HepG2 (cell line): ENCODE results near the gene PTPN14. TPM values are rescaled to one million over a fixed set of nuclear protein-coding genes. Genes with fewer than 3 reads are reported as not detected.

Experiments used
- CHCHD3 ChIP-seq: sonication (generic); formaldehyde crosslinking; IDR thresholded peaks from 2 replicates; pipeline ENCODE4 v1.8.0; 2022; ENCODE audit warnings: mild to moderate bottlenecking, missing genetic modification reagents, moderate library complexity
- HNRNPLL ChIP-seq: fragments of 200-400 bp; formaldehyde crosslinking; IDR thresholded peaks from 2 replicates; pipeline ENCODE4 v1.6.1; 2017; ENCODE audit warnings: mild to moderate bottlenecking, low read depth, low read length; ENCODE audit not compliant: poor library complexity, severe bottlenecking
- MTF2 ChIP-seq: sonication (generic); formaldehyde crosslinking; IDR thresholded peaks from 2 replicates; pipeline ENCODE4 v1.5.0; 2020; ENCODE audit warnings: missing genetic modification reagents, borderline replicate concordance
- NR2F2 ChIP-seq: IDR thresholded peaks from 2 replicates; pipeline ENCODE4 v1.6.1; 2012; ENCODE audit warnings: low read depth, inconsistent platforms, borderline replicate concordance
- polyA plus RNA-seq, 8 experiments: library from polyadenylated mRNA; depleted of rRNA in 3 of 8; stranded (reverse) in 7 of 8; unstranded in 1 of 8; fragments of >200 nt; fragmentation: Illumina TruSeq in 4 of 8; extraction: Trizol in 4 of 8; gene quantifications; 2 replicates each; pipeline versions ENCODE4 v1.2.1 to v1.2.3, GENCODE V29; 2011 to 2016; ENCODE audit warnings: low read depth in 4 of 8, missing spikeins in 1 of 8, mixed read lengths in 1 of 8; ENCODE audit not compliant: insufficient read depth in 1 of 8
- total RNA-seq, 5 experiments: library from RNA; depleted of rRNA; stranded (reverse); fragments of >200 nt; fragmentation: Illumina TruSeq; extraction: Trizol; gene quantifications; 2 replicates each; pipeline ENCODE4 v1.2.3, GENCODE V29; 2016; ENCODE audit warnings: low read depth in 1 of 5
- TF ChIP-seq, protein P1 (sequence below): sonication (generic); formaldehyde crosslinking; IDR thresholded peaks from 2 replicates; pipeline ENCODE4 v1.5.0; 2020; ENCODE audit warnings: missing genetic modification reagents
- TF ChIP-seq, protein P2 (sequence below): sonication (generic); formaldehyde crosslinking; IDR thresholded peaks from 2 replicates; pipeline ENCODE4 v1.4.0; 2020; ENCODE audit warnings: missing genetic modification reagents
- TF ChIP-seq, protein P3 (sequence below): sonication (generic); formaldehyde crosslinking; IDR thresholded peaks from 2 replicates; pipeline ENCODE4 v1.8.0; 2022; ENCODE audit warnings: missing genetic modification reagents, mild to moderate bottlenecking, moderate library complexity, borderline replicate concordance
- TF ChIP-seq, protein P4 (sequence below): sonication (generic); formaldehyde crosslinking; IDR thresholded peaks from 2 replicates; pipeline ENCODE4 v1.5.0; 2020; ENCODE audit warnings: mild to moderate bottlenecking, missing genetic modification reagents
- TF ChIP-seq, protein P5 (sequence below): sonication (generic); formaldehyde crosslinking; IDR thresholded peaks from 2 replicates; pipeline ENCODE4 v1.5.0; 2020; ENCODE audit warnings: mild to moderate bottlenecking, missing genetic modification reagents

The PTPN14 gene
- total and polyA plus RNA-seq, 2 of the 13 experiments (the other 11 are each of a cell fraction or from before 2014, with no cell fraction given) = 3.9 to 4.7 TPM

DNA sequence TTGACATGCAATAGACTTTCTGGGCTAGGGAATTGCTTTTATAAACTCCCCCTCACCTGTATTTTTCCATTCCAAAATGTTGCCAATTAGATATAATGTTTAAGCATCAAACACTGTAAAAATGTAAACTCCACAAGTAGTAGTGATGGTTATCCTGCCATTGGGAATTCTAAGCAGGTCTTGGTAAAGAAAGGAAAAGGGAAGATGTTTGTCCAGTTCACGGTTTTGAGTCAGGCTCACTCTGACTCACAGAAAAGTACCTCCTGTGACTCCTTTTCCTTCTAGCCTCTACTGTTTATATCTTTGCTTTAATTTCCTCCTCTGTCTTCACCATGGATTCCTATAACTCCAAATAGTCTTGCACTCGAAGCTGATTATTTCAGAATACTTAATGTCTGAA is 19.0 kb upstream of the PTPN14 start (continued):
- TF ChIP-seq, protein P1, sequence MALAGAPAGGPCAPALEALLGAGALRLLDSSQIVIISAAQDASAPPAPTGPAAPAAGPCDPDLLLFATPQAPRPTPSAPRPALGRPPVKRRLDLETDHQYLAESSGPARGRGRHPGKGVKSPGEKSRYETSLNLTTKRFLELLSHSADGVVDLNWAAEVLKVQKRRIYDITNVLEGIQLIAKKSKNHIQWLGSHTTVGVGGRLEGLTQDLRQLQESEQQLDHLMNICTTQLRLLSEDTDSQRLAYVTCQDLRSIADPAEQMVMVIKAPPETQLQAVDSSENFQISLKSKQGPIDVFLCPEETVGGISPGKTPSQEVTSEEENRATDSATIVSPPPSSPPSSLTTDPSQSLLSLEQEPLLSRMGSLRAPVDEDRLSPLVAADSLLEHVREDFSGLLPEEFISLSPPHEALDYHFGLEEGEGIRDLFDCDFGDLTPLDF (CRISPR knock-in tag) = no peak
- TF ChIP-seq, protein P2, sequence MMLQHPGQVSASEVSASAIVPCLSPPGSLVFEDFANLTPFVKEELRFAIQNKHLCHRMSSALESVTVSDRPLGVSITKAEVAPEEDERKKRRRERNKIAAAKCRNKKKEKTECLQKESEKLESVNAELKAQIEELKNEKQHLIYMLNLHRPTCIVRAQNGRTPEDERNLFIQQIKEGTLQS (CRISPR knock-in tag) = no peak
- TF ChIP-seq, protein P3, sequence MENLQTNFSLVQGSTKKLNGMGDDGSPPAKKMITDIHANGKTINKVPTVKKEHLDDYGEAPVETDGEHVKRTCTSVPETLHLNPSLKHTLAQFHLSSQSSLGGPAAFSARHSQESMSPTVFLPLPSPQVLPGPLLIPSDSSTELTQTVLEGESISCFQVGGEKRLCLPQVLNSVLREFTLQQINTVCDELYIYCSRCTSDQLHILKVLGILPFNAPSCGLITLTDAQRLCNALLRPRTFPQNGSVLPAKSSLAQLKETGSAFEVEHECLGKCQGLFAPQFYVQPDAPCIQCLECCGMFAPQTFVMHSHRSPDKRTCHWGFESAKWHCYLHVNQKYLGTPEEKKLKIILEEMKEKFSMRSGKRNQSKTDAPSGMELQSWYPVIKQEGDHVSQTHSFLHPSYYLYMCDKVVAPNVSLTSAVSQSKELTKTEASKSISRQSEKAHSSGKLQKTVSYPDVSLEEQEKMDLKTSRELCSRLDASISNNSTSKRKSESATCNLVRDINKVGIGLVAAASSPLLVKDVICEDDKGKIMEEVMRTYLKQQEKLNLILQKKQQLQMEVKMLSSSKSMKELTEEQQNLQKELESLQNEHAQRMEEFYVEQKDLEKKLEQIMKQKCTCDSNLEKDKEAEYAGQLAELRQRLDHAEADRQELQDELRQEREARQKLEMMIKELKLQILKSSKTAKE (CRISPR knock-in tag) = no peak
- TF ChIP-seq MTF2 (CRISPR knock-in tag) = no peak
- TF ChIP-seq, protein P4, sequence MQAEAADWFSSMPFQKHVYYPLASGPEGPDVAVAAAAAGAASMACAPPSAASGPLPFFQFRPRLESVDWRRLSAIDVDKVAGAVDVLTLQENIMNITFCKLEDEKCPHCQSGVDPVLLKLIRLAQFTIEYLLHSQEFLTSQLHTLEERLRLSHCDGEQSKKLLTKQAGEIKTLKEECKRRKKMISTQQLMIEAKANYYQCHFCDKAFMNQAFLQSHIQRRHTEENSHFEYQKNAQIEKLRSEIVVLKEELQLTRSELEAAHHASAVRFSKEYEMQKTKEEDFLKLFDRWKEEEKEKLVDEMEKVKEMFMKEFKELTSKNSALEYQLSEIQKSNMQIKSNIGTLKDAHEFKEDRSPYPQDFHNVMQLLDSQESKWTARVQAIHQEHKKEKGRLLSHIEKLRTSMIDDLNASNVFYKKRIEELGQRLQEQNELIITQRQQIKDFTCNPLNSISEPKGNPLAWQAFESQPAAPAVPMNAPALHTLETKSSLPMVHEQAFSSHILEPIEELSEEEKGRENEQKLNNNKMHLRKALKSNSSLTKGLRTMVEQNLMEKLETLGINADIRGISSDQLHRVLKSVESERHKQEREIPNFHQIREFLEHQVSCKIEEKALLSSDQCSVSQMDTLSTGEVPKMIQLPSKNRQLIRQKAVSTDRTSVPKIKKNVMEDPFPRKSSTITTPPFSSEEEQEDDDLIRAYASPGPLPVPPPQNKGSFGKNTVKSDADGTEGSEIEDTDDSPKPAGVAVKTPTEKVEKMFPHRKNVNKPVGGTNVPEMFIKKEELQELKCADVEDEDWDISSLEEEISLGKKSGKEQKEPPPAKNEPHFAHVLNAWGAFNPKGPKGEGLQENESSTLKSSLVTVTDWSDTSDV (CRISPR knock-in tag) = no peak
- TF ChIP-seq CHCHD3 (CRISPR knock-in tag) = no peak
- no peak for TF ChIP-seq NR2F2
- TF ChIP-seq HNRNPLL = no peak
- TF ChIP-seq, protein P5, sequence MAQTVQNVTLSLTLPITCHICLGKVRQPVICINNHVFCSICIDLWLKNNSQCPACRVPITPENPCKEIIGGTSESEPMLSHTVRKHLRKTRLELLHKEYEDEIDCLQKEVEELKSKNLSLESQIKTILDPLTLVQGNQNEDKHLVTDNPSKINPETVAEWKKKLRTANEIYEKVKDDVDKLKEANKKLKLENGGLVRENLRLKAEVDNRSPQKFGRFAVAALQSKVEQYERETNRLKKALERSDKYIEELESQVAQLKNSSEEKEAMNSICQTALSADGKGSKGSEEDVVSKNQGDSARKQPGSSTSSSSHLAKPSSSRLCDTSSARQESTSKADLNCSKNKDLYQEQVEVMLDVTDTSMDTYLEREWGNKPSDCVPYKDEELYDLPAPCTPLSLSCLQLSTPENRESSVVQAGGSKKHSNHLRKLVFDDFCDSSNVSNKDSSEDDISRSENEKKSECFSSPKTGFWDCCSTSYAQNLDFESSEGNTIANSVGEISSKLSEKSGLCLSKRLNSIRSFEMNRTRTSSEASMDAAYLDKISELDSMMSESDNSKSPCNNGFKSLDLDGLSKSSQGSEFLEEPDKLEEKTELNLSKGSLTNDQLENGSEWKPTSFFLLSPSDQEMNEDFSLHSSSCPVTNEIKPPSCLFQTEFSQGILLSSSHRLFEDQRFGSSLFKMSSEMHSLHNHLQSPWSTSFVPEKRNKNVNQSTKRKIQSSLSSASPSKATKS (CRISPR knock-in tag) = no peak
